Ectodermal cell (in vitro differentiated cells): ENCODE results near the gene CYP2C9.

Source experiments
- H3K27ac ChIP-seq: 2 replicates; pipeline ENCODE4 v1.7.0; 2013; ENCODE audit warnings: mild to moderate bottlenecking, low read depth, low read length; ENCODE audit not compliant: insufficient read depth, poor library complexity, severe bottlenecking
- H3K27me3 ChIP-seq: 2 replicates; pipeline ENCODE4 v1.7.0; 2013; ENCODE audit warnings: mild to moderate bottlenecking, low read length; ENCODE audit not compliant: insufficient read depth, control insufficient read depth, poor library complexity, severe bottlenecking
- H3K36me3 ChIP-seq: one replicate; pipeline ENCODE4 v1.7.0; 2013; ENCODE audit warnings: low read length; ENCODE audit not compliant: control insufficient read depth, insufficient read depth
- H3K4me1 ChIP-seq: one replicate; pipeline ENCODE4 v1.7.0; 2013; ENCODE audit warnings: low read length; ENCODE audit not compliant: control insufficient read depth, insufficient read depth
- H3K4me3 ChIP-seq: 2 replicates; pipeline ENCODE4 v1.7.0; 2013; ENCODE audit warnings: low read depth, low read length, control low read depth; ENCODE audit not compliant: insufficient read depth
- H3K9me3 ChIP-seq: 2 replicates; pipeline ENCODE4 v1.7.0; 2013; ENCODE audit warnings: mild to moderate bottlenecking, low read length, moderate library complexity; ENCODE audit not compliant: control insufficient read depth
- WGBS, 2 experiments: methylation state at CpG; one replicate each; pipeline ENCODE4 v1.1.7; 2013; ENCODE audit warnings: missing lambda C conversion rate in 2 of 2; 5-methylcytosine and 5-hydroxymethylcytosine counted together

CYP2C9 gene

DNA sequence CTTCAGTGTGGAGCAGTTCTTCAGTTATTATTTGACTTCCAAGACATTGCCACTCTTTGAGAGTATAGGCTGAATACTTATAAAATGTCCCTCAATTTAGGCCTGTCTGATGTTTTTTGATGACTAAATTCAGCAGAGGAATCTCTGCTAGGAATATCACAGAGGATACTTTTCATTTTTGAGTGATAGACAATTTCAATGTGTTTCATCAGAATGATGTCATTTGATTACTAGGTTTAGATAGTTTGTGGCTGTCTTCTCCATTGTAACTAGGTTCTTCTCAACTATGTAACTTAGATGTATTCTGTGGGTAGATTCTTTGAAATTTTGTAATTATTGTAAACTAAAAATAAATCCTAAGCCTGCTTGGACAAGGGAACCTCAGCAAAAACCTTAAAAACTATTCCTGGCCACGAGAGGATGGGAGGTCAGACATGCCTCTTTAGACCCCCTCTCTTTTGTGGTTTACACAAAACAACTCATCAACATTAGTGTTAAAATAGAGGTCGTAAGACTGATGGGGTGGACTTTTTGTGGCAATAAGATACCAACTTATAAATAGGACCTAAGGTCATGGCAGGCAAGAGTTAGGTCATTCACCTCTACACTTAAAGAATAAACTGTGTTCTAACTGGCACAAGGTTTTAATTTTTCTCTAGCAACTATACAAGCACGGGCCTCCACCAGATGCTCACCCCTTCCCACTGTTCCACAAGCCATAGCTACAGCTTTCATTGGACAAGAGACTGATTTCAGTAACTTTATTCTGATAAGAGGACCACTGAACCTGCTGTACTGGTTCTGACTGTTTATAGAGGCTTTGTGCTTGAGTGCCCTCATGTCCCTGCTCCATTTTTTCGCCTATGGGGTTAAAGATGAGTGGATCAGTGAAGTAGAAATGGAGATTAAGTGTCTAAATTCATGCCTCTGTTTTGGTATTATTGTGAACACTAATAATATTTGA lies 97.2 kb downstream of the CYP2C9 start:
- Histone ChIP-seq H3K9me3 (no peaks in the 10 kb centered on the region), H3K27me3 (no peaks in the 10 kb centered on the region), H3K4me3 (no peak overlapping the region), H3K4me1 (no peaks in the 10 kb centered on the region), H3K36me3 (no peaks in the 10 kb centered on the region), H3K27ac (no peak overlapping the region)
- 82 to 95% methylated on average over 2 to 3 of the region's 4 CpGs for WGBS, 2 experiments

DNA sequence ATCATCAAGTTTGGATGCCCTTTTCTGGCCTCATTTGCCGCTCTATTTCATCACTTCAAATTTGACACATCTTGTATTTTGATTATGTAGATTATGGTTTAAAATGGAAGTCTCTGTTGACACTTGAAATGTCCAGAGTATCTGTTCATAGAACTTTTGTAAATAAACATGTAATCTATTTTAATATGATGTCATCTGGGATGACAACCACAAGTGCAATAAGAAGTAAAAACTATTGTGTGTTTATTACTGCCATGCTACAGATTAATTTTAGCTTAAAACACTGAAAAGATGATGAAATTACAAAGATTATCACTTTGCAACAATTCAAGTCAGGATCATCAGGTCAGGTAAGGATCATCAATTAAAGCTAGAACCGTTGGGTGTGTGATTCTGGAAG lies 100.8 kb downstream of the CYP2C9 start:
- H3K27me3 ChIP-seq: no peaks in the 10 kb centered on the region
- 100% methylated on average over 1 of the region's 2 CpGs for WGBS, 2 experiments
- no peak overlapping the region for H3K4me3 ChIP-seq
- H3K27ac ChIP-seq: no peak overlapping the region
- H3K4me1 ChIP-seq: no peaks in the 10 kb centered on the region
- no peaks in the 10 kb centered on the region for H3K9me3 ChIP-seq
- no peaks in the 10 kb centered on the region for H3K36me3 ChIP-seq
